Ishikawa (cell line): ENCODE results near the gene SH3PXD2A.

Source experiments
- CEBPB ChIP-seq: IDR thresholded peaks from 2 replicates; pipeline ENCODE4 v1.6.1; 2012
- CREB1 ChIP-seq: IDR thresholded peaks from 2 replicates; pipeline ENCODE4 v1.6.1; 2012; ENCODE audit warnings: low read depth
- EGR1 ChIP-seq: IDR thresholded peaks from 2 replicates; pipeline ENCODE4 v1.6.1; 2012
- EP300 ChIP-seq: IDR thresholded peaks from 2 replicates; pipeline ENCODE4 v1.6.1; 2012; ENCODE audit warnings: borderline replicate concordance
- FOXM1 ChIP-seq: IDR thresholded peaks from 2 replicates; pipeline ENCODE4 v1.6.1; 2012; ENCODE audit warnings: low read depth, borderline replicate concordance
- NFIC ChIP-seq: IDR thresholded peaks from 2 replicates; pipeline ENCODE4 v1.6.1; 2012
- RAD21 ChIP-seq: IDR thresholded peaks from 2 replicates; pipeline ENCODE4 v1.6.1; 2012; ENCODE audit warnings: low read depth
- REST ChIP-seq: IDR thresholded peaks from 2 replicates; pipeline ENCODE4 v1.6.1; 2012; ENCODE audit warnings: low read depth, mild to moderate bottlenecking
- TAF1 ChIP-seq: IDR thresholded peaks from 2 replicates; pipeline ENCODE4 v1.6.1; 2012; ENCODE audit warnings: low read depth, mild to moderate bottlenecking
- TCF12 ChIP-seq: IDR thresholded peaks from 2 replicates; pipeline ENCODE4 v1.6.1; 2012; ENCODE audit warnings: low read depth
- TEAD4 ChIP-seq: IDR thresholded peaks from 2 replicates; pipeline ENCODE4 v1.6.1; 2012
- USF1 ChIP-seq: IDR thresholded peaks from 2 replicates; pipeline ENCODE4 v1.6.1; 2012
- YY1 ChIP-seq: IDR thresholded peaks from 2 replicates; pipeline ENCODE4 v1.6.1; 2012; ENCODE audit warnings: low read depth
- ZBTB7A ChIP-seq: IDR thresholded peaks from 2 replicates; pipeline ENCODE4 v1.6.1; 2012; ENCODE audit warnings: low read depth
- TF ChIP-seq, protein P1 (sequence below): IDR thresholded peaks from 2 replicates; pipeline ENCODE4 v1.6.1; 2012

The SH3PXD2A gene

DNA sequence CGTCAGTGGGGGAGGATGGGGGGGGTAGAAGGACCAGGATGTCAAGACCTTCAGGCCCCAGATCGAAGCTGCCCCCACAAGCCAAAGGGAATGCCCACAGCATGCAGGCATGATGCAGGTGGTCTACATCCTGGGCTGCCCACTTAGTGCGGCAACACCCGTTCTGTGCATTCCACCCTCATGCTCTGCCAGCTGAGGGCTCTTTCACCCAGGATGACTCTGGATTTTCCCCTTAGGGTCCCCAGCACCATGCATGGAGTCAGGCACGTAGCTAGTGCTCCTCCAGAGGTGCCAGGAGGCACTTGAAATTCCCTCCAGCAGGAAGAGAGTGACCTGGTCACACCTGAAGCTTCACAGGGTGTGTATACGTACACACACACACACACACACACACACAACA lies 66.2 kb downstream of the SH3PXD2A start:
- TF ChIP-seq EGR1 (no peak), ZBTB7A (no peak), TCF12 (no peak), EP300 (no peak), RAD21 (no peak), CREB1 (no peak), FOXM1 (no peak), USF1 (no peak), YY1 (no peak), TAF1 (no peak), REST (no peak), NFIC (no peak)

DNA sequence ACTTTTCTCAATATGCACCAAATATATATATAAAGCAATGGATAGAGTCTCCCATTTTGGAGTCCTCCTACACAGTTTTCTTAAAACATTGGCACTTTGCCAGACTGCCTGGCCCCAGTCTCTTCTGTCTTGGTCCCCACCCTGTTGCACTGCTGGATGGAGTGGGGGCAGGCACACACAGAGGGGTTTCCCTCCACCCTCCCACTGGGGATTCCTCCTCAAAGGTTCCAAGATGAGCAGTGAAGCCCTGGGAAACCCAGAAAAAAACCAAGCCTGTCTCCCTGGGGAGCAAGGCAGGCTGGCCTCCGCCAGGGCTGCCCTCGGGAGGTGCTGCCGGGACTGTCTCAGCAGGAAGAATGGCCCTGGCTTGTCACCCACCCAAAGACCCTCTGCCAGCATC lies 68.0 kb downstream of the SH3PXD2A start:
- TF ChIP-seq REST, result no peak
- TF ChIP-seq NFIC, result peak; percentile 39; the same call in 1 of the 2 replicates

- TF ChIP-seq, protein P1, sequence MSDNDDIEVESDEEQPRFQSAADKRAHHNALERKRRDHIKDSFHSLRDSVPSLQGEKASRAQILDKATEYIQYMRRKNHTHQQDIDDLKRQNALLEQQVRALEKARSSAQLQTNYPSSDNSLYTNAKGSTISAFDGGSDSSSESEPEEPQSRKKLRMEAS, result no peak
- TF ChIP-seq RAD21 (no peak), EGR1 (no peak), NFIC (no peak), TCF12 (no peak), TEAD4 (no peak), CREB1 (no peak), TAF1 (no peak), USF1 (no peak), ZBTB7A (no peak), EP300 (no peak), REST (no peak), FOXM1 (no peak), CEBPB (no peak)
Measured at GRCh38 chr10:103786020-103786419, 69.4 kb downstream of the SH3PXD2A start.

- TF ChIP-seq USF1 (no peak), EGR1 (no peak), TAF1 (no peak), CEBPB (no peak), REST (no peak), ZBTB7A (no peak)
Measured at GRCh38 chr10:103784723-103785418, 70.5 kb downstream of the SH3PXD2A start.
